GM12864 (cell line): Measurements from ENCODE around the gene SLC22A14.

Experiments
- DNase-seq: peaks from one replicate; pipeline ENCODE4 v3.0.0-alpha.2; 2011; ENCODE audit warnings: low read depth
- H3K4me3 ChIP-seq: 2 replicates; pipeline ENCODE4 v1.5.1; 2011; ENCODE audit warnings: mild to moderate bottlenecking, low read depth, low read length, control low read depth
- CTCF ChIP-seq: IDR thresholded peaks from 2 replicates; pipeline ENCODE4 v1.5.1; 2011; ENCODE audit warnings: low read depth, mild to moderate bottlenecking, moderate library complexity, low read length, control low read depth, inconsistent platforms; ENCODE audit errors: missing control alignments

SLC22A14 gene

GRCh38 chr3:38250198-38250597 is 31.9 kb upstream of the SLC22A14 start:
- no peak for DNase-seq
- H3K4me3 ChIP-seq, result no peak overlapping the region
- TF ChIP-seq CTCF, result no peak

- TF ChIP-seq CTCF, result no peak
These were observed 30.9 kb upstream of the SLC22A14 start for GRCh38 chr3:38251197-38251596.

GRCh38 chr3:38253704-38254103 is 28.4 kb upstream of the SLC22A14 start:
- no peak for DNase-seq
- H3K4me3 ChIP-seq, result no peak overlapping the region
- no peak for TF ChIP-seq CTCF

More at GRCh38 chr3:38251197-38251596, 30.9 kb upstream of the SLC22A14 start:
- DNase-seq, result no peak
- H3K4me3 ChIP-seq, result no peak overlapping the region

- no peak for TF ChIP-seq CTCF
- DNase-seq, result no peak
- no peak overlapping the region for H3K4me3 ChIP-seq
These were observed 27.2 kb upstream of the SLC22A14 start for GRCh38 chr3:38254872-38255271.

- H3K4me3 ChIP-seq, result no peak overlapping the region
- TF ChIP-seq CTCF, result no peak
- DNase-seq, result no peak
These were observed 26.5 kb upstream of the SLC22A14 start for GRCh38 chr3:38255627-38256026.

GRCh38 chr3:38257583-38257982 is 24.5 kb upstream of the SLC22A14 start:
- H3K4me3 ChIP-seq, result no peak overlapping the region
- DNase-seq, result no peak
- no peak for TF ChIP-seq CTCF

GRCh38 chr3:38260474-38260873 is 21.6 kb upstream of the SLC22A14 start:
- no peak for DNase-seq
- TF ChIP-seq CTCF, result no peak

More at GRCh38 chr3:38260474-38260873, 21.6 kb upstream of the SLC22A14 start:
- no peak overlapping the region for H3K4me3 ChIP-seq
